COR-L47 (cell line): ENCODE results near the gene LPGAT1.
"Not testable (repeated sequence)": the region's sequence is repeated elsewhere in the genome, so short reads cannot be mapped to it uniquely, and the experiment has no call there.

Experiments used
- DNase-seq: peaks from one replicate; lab custom pipeline; 2025; lab: John Stamatoyannopoulos, UW

LPGAT1 gene, protein sequence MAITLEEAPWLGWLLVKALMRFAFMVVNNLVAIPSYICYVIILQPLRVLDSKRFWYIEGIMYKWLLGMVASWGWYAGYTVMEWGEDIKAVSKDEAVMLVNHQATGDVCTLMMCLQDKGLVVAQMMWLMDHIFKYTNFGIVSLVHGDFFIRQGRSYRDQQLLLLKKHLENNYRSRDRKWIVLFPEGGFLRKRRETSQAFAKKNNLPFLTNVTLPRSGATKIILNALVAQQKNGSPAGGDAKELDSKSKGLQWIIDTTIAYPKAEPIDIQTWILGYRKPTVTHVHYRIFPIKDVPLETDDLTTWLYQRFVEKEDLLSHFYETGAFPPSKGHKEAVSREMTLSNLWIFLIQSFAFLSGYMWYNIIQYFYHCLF

DNA sequence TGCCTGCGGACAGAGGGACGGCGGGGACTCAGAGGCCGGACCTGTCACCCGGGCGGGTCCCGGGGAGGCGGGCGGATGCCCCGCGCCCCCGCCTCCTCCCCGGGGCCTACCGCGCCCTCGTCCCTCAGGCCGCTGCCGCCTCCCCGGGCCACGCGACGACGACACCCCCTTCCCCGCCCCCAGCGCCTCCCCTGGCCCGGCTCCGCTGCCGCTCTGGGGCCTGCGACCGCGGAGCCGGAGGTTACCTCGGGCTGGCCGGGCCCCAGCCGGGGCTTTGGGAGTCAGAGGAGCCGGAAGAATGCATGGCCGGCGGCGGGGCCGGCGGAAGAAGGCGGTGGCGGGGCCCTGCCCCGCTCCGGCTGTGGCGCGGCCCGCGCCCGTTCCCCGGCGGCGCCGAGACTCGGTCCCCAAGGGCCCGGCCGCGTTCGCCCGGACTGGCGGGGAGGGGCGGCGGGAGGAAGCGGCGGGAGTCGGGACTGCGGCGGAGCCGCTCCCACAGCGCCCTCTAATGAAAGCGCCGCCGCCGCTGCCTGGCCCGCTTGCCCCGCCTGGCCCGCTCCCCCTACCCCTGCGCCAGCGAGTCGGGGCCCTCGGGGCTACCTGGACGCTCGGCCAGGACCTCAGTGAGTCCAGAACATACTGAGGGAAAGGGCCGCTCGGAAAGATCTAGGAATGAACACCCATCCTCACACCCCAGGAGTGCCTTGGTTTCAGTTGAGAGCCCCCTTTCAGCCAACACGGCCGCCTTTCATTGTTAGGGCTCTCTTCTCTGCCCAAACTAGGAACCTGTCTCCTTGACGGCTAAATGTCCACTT, at the start of gene LPGAT1:
Gene LPGAT1, minus strand, starts transcription at position 436 of the 815 bp plus-strand sequence. CDS start 1,467 bp downstream, outside the sequence.
- peak; percentile 60 for DNase-seq

DNA sequence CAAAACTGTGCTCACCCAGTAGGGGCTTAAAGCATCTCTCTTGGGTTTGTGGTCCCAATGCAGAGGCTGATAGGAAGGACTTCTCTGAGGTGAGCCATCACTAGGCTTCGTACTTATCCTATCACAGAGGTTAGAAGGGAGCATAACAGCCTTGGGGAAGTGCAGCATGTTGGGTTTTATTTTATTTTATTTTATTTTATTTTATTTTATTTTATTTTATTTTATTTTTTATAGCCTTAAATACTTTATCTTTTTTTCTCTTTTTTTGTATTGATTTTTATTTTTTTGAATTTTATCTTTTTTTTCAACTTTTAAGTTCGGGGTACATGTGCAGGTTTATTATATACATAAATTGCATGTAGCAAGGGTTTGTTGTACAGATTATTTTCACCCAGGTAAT, 48.9 kb upstream of the LPGAT1 start:
- DNase-seq = no peak

DNA sequence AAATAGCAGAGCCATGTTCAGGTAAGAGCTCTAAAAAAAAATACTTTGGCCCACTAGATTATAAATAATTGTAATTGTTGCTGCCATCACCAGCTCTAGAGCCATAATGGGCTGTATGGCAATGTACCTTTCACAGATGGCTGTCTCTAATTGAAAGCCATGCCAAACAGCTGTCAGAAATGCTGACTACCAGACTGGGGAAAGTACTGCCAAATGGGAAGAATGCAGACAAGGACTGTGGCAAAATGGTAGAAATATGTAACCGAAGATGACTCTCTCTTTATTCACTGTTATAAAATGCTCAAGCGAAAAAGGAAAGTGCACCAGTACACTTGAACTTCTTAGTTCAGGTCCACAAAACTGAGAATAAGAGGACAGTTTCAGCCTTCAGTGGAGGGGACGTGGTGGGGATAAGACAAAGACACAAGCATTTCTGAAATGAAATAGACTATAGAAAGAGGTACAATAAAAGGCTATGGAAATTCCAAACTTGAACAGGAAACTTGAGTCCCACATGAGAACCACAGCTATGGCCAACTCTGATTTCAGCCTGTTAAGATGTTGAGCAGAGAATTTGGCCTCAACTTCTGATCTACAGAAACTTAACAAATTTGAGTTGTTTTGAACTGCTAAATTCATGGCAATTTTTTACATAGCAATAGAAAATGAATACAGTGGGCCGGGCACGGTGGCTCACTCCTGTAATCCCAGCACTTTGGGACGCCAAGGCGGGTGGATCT, 46.5 kb upstream of the LPGAT1 start:
- DNase-seq = no peak

DNA sequence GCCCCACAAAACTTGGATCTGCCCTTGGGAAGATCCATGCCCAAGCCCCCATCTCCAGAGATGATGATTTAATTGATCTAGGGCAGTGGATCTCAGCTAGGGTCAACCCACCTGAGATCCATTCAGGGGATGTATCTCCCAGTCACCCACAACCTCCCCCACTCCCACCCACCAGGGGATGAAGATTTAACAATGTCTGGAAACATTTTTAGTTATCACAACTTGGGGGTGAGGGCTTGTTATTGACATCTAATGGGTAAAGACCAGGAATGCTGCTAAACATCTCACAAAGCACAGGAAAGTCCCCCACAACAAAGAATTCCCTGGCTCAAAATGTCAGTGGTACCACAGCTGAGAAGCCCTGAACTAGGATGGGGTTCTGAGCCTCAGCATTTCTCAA, 45.0 kb upstream of the LPGAT1 start:
- DNase-seq = no peak

DNA sequence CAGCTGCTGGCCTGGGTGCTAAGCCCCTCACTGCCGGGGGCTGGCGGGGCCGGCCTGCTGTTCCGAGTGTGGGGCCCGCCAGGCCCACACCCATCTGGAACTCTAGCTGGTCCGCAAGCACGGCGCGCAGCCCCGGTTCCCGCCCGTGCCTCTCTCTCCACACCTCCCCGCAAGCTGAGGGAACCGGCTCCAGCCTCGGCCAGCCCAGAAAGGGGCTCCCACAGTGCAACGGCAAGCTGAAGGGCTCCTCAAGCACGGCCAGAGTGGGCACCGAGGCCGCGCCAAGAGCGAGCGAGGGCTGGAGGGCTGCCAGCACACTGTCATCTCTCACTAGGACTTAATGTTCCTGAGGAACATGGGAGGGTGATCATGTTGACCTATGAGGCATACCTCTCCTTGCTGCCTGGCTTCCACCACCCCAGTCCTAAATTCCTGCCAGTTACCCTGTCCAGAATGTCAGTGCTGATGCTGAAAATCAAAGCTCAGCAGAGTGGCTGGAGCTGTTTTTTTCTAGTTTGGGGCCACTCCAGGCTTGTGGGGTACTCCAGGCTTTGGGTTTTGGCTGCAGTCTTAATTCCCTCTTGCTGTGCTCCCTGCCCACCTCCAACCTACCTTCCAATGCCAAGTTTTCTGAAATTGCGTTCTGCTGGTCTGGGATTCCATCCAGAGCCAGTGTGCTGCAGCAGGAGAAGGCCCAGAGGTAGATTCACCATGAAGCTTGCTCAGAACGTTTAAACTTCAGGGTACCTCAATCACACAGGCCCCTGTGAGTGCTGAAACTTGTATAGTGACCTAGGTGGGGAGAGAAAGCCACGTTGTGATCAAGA, 44.2 kb upstream of the LPGAT1 start:
- no peak for DNase-seq

DNA sequence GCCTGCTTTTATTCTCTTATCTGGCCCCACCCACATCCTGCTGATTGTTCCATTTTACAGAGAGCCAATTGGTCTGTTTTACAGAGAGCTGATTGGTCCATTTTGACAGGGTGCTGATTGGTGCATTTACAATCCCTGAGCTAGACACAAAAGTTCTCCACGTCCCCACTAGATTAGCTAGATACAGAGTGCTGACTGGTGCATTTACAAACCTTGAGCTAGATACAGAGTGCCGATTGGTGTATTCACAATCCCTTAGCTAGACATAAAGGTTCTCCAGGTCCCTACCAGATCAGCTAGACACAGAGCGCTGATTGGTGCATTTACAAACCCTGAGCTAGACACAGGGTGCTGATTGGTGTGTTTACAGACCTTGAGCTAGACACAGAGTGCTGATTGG, 43.2 kb upstream of the LPGAT1 start:
- DNase-seq = not testable (repeated sequence)

DNA sequence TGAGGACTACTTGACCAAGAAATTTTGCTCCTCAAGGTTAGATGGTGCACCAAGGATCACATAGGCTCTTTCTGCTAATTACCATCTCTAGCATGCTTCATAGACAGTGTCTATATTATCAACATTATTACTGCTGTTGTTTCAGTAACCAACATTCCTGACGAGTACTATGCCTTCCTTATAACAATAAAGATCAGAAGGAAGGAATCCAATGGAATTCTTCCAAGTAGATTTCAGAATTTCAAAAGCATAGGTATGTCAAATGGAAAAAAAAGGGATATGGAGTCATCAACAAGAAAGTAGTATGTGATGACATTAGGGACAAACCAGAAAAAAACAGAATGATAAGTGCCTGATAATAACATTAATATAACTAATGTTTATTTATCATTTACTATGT, 39.6 kb upstream of the LPGAT1 start:
- DNase-seq = no peak

DNA sequence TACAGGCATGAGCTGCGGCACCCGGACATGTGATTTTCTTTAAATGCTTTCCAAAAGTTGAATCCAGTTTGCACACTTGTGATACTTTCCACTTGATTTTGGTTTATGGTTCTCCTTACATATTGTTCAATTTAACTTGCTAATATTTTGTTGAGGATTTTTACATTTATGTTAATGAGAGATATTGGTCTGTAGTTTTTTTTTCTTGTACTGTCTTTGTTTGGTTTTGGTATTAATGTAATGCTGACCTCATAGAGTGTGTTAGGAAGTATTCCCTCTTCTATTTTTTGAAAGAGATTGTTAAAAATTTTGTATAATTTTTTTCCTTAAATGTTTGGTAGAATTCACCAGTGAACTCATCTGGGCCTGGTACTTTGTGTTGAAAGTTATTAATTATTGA, 34.6 kb upstream of the LPGAT1 start:
- DNase-seq = no peak

DNA sequence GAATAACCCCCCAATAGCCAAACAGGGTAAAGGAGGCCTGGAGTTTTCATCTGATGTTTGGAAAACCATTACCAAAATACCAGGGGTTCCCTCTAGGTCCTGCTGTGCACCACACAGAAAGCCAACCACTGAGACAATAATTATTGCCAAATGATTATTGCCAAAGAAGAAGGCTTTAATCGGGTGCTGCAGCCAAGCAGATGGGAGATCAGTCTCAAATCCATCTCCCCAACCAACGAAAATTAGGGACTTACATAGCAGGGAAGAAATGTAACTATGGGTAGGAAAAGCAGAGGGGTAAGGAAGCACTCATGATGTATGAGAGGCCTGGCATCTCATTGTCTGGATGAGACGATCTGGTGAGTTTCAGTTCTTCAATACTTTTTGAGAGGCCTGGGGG, 28.8 kb upstream of the LPGAT1 start:
- no peak for DNase-seq

DNA sequence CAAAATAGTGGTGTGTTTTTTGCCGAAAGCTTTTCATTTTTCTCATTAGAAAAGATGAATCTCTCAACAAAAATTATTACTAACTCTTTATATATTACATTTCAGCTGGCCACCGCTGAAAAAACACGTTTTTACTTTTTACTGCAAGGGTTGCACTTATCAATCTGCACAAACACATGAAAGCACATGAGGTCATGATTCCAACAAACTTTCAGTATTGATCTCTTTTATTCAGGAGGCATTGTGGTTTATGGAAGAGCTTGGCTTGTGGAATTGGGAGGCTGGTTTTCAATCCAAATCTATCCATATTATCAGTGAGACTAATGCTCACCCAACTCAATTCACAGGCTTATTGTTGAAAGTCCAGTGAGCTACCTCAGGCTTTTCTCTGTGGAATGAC, 20.6 kb upstream of the LPGAT1 start:
- no peak for DNase-seq

DNA sequence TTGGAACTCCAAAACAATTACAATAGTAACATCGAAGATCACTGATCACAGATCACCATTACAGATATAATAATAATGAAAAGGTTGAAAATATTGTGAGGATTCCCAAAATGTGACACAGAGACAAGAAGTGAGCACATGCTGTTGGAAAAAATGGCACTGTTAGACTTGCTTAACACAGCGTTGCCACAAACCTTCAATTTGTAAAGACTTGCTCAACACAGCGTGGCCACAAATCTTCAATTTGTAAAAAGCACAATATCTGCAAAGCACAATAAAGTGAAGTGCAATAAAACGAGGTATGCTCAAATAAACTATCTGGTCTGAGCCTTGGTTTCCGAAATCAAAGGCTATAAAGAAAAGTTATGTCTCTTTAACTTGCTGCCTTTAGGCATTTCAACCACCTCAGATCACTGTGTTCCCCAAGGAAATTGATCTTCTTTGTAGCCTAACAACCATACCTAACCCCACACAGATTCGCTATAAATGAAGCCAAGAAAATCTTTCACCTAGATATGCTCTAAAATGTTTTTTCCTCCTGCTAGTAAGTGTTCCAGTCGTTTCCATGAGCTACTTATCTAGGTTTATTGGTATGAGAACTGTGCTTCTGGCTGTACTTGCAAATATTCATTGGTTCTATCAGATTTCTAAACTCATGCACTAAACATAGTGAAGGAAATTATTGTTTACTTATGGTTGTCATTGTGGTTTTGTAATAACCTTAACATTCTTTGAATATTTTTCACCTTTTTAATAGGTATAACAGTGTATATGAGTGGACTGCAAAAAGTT, 13.1 kb upstream of the LPGAT1 start:
- no peak for DNase-seq

DNA sequence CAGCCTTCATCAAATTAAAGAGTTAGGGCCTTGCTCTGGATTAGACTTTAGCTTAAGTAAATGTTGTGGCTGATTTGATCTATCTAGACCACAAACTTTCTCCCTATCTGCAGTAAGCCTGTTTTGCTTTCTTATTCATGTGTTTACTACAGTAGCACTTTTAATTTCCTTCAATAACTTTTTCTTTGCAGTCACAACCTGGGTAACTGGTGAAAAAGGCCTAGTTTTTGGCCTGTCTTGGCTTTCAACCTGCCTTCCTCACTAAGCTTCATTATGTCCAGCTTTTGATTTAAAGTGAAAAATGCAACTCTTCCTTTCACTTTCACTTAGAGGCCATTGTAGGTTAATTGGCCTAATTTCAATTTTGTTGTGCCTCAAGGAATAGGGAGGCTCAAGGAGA, 12.5 kb upstream of the LPGAT1 start:
- no peak for DNase-seq

DNA sequence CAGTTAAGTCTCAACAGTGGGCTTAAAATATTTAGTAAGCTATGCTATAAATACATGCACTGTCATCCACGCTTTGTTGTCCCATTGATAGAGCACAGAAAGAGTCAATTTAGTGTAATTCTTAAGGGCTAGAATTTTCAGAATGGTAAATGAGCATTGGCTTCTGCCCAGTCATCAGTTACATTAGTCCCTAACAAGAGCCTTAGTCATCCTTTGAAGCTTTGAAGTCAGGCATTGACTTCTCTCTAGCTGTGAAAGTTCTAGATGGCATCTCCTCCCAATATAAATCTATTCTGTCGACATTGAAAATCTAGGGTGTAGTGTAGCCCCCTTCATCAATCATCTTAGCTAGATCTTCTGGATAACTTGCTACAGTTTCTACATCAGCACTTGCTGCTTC, 12.0 kb upstream of the LPGAT1 start:
- no peak for DNase-seq

DNA sequence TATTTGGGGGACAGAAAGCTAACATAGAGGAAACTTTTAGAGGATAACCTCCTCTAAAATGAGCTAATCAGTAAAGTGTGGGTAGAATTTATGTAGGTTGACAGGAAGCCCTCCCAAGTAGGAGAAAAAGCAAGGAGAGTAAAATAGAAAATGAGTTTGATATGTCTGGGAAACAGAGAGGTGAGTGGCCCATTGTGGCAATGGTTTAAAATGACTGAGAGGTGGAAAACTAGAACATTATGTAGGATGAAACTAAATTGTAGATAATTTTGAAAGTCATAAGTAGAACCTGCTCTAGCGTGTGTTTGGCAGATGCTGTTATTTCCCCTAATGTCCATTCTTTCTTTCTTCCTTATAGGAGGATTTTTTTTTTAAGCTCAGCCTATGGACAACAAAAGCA, 8.5 kb upstream of the LPGAT1 start:
- DNase-seq = no peak

DNA sequence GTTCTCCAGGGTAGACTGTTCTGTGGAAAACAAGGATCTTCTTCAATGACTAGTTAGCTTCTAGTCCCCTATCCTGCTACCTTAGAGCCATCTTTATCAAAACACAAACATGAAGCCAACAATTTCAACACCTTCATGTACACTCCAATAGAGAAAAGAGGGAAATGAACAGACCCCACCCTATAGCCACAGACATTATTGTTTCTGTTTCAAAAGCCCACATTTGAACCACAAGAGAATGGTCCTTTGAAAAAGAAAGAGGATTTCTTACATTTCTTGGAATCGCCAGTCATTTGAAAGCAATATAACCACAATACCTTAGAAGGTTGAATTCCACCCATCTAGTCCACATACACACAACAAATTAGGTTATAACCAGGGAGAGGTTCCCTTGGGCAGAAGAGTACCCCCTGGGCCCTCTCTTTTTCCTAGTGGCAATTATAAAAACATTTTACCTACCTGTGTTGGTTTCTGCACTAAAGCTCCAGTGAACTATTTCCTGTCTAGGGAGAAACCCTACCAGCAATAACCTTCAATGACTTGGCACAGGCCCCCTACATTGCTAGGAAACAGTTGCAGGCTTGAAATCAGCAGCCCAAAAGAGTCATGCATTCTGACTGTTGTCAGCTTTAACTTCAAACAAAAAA, 2.7 kb upstream of the LPGAT1 start:
- no peak for DNase-seq

DNA sequence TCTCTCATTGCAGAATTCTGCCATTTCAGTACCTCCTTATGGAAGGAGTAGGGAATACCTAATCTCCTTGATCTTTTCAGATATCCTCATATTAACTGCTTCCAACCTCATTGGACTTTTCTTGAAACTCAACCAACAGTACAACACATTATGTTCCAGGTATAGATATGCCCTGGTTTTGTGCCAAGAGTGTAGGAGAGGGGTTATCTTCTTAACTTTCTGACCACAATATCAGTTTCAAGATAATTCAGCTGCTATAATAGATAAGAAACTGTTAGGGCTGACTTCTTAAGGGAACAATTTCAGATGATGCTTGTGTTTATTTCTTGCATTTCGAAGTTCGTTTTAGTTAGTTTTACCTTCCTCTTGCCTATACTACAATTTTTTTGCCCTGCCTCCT, 2.1 kb upstream of the LPGAT1 start:
- DNase-seq = no peak

DNA sequence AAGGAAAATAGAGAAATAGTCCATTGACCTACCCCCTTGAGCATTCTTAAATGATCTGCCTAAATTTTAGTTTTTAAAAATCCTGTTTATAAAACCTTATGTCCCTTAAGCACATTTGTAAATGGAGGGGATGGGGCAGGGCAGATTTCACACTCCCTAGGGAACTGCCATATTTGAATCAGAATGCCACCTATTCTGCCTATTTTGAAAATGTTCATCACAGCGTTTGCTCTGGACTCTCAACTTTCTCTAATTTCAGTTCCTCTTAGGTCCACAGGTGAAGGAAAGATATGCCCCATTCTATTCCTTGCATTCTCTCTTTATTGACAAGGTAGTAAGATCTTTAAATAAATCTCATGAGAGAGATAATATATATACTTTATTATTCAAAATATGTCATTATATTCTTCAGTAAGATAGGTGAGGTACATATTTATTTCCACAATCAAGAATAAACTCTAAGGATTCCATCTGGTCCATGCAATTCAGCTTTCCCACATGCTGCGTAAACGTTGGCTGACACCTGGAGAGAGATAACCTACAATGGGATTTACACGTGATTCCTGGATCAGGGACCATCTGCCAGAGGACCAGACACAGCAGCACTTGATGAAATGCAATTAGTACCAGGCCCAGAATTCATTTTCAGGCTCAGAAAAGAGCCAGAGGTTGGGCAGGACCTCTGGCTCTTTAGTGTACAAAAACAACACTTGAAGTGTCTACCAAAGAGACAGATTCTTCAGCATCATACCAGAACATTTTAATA, 1.2 kb upstream of the LPGAT1 start:
- peak; percentile 48 for DNase-seq

DNA sequence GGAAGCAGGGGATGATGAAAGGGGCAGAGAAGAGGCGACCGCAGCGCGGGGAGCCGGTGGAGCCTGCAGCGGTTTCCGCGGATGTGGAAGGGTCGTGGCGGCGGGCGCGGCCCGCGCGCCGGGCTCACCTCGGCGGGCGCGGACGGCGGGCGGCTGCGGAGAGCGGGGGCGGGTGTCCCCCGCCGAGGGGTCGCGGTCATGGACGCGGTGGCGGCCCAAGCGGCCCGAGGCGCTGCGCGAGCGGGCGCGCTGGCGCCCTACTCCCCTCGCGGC, 572 bp downstream of the LPGAT1 start:
- DNase-seq = no peak

DNA sequence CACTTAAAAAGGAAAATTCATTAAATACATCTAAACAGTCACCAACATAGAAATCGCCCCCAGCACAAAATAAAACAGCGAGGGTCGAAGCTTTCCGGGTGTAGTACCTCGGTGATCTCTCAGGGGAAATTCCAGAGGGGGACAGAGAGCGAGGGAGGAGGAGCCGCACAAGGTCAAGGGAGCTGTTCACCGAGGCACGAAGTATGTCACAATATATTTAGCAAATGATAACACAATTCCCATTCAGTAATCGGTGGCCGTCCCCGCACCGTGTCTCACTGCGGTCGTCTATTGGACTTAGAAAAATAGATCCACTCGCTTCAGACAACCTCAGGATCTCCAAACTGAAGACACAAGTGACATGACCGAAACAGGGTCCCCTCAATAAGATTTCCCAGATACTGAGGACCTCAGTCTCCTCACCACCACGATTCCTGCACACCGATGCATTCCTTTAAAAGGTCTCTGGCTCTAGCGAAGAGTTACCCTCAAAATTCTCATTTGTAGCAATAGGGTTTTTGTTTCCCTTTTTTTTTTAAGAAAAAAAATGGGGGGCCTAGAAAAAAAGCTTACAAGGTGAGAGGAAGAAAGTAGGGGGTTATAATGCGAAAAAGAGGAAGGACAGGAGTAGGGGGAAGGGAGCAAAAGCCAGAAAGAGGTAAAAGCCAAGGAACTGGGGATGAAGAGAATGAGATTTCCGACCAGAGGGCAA, 1.1 kb downstream of the LPGAT1 start:
- DNase-seq = peak; percentile 37
